GM13976 (cell line): ENCODE data around the gene NBEAL2.

Experiments used
- DNase-seq: peaks from one replicate; pipeline ENCODE4 v3.0.0; 2012; ENCODE audit warnings: low spot score
- CTCF ChIP-seq: IDR thresholded peaks from 2 replicates; pipeline ENCODE4 v1.5.1; 2012; ENCODE audit warnings: borderline replicate concordance, mild to moderate bottlenecking; ENCODE audit not compliant: insufficient read depth; ENCODE audit errors: extremely low read depth, missing control alignments, control extremely low read depth
- in situ Hi-C: fragments of 300-500 bp; cut with MboI; formaldehyde crosslinking; loops from one replicate; pipeline ENCODE4 v1.12.0; 2022; ENCODE audit warnings: low sequenced_read_pairs, mixed read lengths, inconsistent platforms; ENCODE audit not compliant: unreplicated experiment

Gene NBEAL2

GRCh38 chr3:46955801-46956259 lies 23.6 kb upstream of the NBEAL2 start:
- no peak for TF ChIP-seq CTCF
- in situ Hi-C loops: no loop called here
- DNase-seq: no peak

- DNase-seq: no peak
- in situ Hi-C loops: no loop called here
- no peak for TF ChIP-seq CTCF
Observed at GRCh38 chr3:46957092-46957820, 22.2 kb upstream of the NBEAL2 start.

GRCh38 chr3:46958467-46959160 lies 20.9 kb upstream of the NBEAL2 start:
- no peak for DNase-seq
- in situ Hi-C loops: no loop called here
- TF ChIP-seq CTCF: no peak

- in situ Hi-C loops: no loop called here
- DNase-seq: no peak
- no peak for TF ChIP-seq CTCF
Observed at GRCh38 chr3:46959161-46959511, 20.3 kb upstream of the NBEAL2 start.

- no peak for DNase-seq
- in situ Hi-C loops: no loop called here
- no peak for TF ChIP-seq CTCF
Observed at GRCh38 chr3:46960081-46960701, 19.3 kb upstream of the NBEAL2 start.

- in situ Hi-C loops: no loop called here
- DNase-seq: no peak
- no peak for TF ChIP-seq CTCF
Observed at GRCh38 chr3:46960835-46961234, 18.6 kb upstream of the NBEAL2 start.
